ENCODE results near the gene GRIN2C.
"Not testable (repeated sequence)": the region's sequence is repeated elsewhere in the genome, so short reads cannot be mapped to it uniquely, and the experiment has no call there.

GRIN2C gene

DNA sequence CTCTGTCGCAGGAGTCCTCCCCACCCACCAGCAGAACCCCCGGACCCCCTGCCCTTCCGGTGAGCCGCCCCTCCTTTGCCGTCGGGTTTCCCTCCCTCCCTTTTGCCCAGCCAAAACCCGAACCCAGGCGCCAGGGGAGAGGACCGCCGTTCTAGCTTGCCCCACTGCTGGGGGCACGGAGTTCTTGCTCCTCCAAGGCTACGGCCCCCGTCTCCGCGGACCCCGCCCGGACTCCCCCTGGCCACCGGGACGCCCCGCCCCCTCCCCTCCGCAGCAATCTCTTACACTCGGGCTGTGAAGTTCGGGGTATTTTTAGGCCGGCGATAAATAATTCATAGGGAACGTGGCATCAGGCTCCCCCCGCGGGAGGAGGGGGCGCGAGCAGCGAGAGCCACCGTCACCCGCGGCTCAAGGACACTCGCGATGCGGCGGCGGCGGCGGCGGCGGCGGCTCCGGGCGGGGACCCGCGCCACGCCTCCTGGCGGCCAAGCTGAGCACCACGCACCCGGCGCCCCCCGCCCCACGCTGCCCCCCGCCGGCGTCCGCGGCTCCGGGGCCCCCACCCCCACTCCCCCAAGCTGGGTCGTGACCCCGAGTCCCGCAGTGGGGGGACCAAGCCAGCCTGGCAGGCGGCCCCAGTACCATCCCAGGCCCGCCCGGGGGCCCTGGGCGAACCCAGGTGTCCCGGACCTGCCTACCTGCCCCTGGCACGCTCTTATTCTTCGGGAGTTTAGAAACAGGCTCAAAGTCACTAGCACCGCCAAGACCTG lies at the start of gene GRIN2C:
TSS of gene GRIN2C (minus strand) at position 427 of the 770 bp plus-strand sequence. CDS start 4,793 bp downstream, outside the sequence.
- peak in 1 of 2 donors; percentile 19 for DNase-seq (ENCODE audit: low read depth in 1 of 2, low spot score in 1 of 2)

DNA sequence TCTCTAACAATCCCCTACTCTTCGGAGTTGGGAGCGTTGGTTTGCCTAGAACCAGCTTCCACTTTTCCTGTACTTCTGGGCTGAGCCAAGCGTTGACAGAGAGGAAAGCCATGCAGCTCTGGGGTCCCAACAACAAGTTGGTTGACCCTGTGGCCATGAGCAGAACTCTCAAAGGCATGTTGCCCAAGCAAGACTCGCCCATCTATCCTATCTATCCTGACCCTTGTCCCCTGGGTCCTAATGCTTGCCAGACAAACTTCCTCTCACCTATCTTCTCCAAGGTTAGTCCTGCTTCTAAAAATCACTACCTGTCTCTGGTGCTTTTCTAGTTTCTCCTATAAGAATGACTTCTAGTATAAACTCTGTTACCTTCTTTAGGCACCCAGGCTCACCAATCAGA lies 49.4 kb upstream of the GRIN2C start:
- not testable (repeated sequence) for DNase-seq (ENCODE audit: low read depth in 1 of 2, low spot score in 1 of 2)

DNA sequence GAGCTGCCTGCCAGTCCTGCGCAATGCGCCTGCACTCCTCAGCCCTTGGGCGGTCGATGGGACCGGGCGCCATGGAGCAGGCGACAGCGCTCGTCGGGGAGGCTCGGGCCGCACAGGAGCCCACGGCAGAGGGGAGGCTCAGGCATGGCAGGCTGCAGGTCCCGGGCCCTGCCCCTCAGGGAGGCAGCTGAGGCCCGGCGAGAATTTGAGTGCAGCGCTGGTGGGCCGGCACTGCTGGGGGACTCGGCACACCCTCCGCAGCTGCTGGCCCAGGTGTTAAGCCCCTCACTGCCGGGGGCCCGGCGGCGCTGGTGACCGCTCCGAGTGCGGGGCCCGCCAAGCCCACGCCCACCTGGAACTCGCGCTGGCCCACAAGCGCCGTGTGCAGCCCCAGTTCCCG lies 47.3 kb upstream of the GRIN2C start:
- DNase-seq (ENCODE audit: low read depth in 1 of 2, low spot score in 1 of 2): no peak

DNA sequence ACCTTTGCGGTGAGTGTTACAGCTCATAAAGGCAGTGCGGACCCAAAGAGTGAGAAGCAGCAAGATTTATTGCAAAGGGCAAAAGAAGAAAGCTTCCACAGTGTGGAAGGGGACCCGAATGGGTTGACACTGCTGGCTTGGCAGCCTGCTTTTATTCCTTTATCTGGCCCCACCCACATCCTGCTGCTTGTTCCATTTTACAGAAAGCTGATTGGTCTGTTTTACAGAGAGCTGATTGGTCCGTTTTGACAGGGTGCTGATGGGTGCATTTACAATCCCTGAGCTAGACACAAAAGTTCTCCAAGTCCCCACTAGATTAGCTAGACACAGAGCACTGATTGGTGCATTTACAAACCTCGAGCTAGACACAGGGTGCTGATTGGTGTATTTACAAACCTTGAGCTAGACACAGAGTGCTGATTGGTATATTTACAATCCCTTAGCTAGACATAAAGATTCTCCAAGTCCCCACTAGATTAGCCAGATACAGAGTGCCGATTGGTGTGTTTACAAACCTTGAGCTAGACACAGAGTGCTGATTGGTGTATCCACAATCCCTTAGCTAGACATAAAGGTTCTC lies 46.6 kb upstream of the GRIN2C start:
- DNase-seq (ENCODE audit: low read depth in 1 of 2, low spot score in 1 of 2): not testable (repeated sequence)

DNA sequence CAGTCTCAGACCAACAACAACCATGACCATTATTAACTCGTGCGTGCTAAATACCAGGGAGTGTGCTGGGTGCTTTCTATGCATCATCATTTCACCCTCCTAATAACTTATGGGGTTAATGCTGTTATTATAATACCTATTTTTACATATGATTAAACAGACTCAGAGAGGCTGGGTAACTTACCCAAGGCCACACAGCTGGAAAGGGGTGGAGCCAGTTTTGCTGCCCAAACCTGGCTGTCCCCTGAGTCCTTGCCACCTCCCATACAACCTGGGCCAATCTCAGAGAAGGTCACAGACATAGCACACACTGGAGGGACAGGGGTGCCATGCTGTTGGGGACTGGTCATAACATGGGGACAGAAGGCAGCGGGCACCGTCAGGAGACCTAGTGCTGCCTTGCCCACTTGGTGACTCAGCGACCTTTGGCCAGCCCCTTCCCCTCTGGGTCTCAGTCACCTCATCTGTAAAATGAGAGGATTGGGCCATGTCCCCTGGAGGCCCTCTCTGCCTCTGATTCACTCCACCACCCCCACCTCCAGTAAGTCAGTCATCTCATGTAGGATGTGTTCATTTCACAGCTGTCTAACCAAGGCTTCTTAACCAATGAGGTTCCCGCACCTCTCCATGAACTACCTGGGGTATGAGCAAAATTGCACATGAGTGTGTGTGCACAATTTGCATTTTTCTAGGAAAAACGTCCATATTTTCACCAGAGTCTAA lies 45.2 kb upstream of the GRIN2C start:
- DNase-seq (ENCODE audit: low read depth in 1 of 2, low spot score in 1 of 2): no peak

DNA sequence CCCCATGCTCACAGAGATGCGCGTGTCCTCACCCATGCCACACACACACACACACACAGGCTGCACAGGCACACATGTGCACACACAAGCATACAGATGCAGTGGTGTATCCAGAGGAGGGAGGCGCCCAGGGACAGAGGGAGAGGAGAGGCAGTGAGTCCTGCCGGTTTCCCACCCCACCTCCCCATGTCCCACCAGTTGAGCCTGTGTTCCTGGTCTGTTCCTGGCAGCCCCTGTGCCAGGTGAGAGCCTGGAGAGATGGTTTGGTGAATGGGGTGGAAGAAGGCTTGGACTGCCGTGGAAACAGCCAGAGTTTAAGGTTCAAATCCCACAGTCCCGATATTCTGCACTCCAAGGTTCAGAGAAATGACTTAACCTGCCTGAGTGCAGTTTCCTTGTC lies 44.0 kb upstream of the GRIN2C start:
- no peak for DNase-seq (ENCODE audit: low read depth in 1 of 2, low spot score in 1 of 2)

DNA sequence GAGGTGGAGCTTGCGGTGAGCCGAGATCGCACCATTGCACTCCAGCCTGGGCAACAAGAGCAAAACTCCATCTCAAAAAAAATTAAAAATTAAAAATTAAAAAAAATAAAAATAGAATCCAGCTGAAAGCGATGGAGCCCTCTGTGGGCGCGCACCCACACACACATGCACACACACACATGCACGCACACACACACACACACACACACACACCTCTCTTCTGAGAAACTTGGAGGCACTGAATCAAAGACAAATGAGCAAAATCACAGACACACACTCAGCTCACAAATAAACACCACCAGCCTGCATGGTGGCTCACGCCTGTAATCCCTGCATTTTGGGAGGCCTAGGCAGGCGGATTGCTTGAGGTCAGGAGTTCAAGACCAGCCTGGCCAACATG lies 43.3 kb upstream of the GRIN2C start:
- DNase-seq (ENCODE audit: low read depth in 1 of 2, low spot score in 1 of 2): no peak

DNA sequence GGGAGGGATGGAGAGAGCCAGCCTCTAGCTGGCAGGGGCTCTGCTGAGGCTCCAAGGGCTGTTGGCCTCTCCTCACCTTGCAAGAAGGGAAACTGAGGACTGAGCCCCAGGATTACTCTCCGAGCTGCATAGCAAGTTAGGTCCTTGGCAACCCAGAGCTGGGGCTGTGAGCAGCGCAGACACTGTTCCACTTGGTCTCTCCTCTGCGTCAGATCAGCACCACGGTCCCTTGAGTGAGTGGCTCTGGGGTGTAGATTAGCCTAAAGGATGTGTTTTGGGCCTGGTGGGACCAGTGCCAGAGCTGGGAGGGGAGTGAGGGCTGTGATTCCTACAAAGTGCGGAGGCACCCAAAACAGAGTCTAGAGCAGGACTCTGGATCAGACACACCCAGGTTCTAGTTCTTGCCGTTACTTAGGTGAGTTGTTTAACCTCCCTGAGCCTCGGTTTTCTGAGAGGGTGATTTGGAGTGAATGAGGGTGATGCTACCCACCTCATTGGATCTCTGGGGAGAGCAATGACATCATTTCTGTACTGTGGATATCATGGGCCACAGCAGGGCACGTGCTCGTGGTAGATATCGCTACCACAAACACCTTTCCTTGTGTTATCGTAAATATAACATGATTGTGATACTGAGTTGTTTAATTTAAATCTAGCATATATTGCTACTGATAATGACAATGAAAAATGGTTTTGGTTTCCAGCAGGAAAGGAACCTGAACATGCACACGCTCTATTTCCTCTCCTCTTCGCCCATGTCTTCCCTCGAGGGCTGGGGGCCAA lies 41.9 kb upstream of the GRIN2C start:
- DNase-seq (ENCODE audit: low read depth in 1 of 2, low spot score in 1 of 2): no peak

DNA sequence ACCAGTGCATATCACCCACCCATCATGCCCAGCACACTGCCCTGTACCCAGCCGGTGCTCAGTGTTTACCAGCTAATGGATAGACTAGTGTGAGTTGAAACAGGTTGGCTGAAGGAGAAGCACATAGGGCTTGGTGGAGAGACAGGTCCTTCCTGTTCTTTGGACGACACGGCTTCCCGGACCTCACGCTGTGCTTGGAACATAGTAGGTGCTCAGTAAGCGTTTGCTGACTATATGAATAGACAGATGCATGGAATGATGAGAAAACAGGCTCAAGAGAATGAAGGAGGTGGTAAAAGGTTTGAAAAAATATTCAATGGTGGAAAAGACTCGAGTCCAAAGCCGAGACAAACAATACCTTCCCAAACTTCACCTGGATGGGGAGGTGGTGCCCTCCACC lies 40.5 kb upstream of the GRIN2C start:
- no peak for DNase-seq (ENCODE audit: low read depth in 1 of 2, low spot score in 1 of 2)

DNA sequence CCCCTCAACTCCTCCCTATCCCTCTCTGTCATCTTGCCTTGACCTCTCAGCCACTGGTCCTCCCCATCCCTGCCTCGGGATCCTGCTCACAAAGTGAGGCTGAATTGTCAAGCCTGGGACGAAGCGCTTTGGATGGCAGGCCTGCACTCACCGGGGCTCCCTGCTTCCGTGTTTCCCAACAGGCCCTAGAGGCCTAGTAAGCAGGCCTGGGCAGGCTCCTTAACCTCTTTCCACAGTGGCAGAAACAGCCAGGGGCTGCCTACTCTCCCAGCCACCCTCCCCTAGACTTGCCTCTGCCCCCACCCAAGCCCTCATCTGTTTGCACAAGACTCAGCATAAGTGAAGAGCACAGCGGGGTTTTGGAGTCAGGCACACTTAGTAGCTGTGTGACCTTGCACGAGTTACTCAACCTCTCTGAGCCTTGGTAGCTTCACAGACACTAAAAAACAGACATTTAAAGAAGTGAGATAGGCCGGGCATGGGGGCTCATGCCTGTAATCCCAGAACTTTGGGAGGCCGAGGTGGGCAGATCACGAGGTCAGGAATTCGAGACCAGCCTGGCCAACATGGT lies 38.8 kb upstream of the GRIN2C start:
- DNase-seq (ENCODE audit: low read depth in 1 of 2, low spot score in 1 of 2): no peak

DNA sequence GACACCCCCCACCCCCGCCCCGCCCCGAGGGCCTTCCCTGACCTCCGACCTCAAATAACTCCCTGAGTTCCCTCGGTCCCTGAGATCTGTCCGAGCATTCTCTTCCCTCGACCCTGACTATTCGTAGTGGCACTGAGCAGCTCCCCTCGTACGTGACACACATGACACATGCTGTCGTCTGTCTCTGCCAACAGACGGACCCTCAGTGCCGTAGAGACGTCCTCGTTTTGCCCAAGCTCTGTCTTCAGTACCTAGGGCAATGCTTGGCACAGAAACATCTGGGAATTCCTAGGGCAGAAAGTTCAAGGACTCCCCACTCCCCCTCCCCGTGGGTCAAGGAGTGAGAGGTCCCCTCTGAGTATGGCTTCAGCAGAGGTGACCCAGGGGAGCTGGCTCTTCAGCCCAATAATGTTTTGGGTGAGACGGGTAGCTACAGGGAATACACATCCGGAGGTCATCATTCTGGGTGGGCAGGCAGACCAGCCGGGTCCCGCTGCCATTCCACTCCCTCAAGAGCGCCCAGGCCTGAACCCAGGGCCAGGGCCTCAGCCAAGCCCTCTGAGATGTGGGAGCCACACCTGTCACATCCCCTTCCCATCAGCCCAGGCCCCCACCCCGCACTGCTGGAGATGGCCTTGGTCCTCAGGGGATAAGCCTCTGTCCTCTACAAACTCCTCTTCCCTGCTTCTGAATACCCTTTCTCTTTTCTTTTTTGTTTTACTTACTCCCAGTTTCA lies 34.4 kb upstream of the GRIN2C start:
- DNase-seq (ENCODE audit: low read depth in 1 of 2, low spot score in 1 of 2): no peak

DNA sequence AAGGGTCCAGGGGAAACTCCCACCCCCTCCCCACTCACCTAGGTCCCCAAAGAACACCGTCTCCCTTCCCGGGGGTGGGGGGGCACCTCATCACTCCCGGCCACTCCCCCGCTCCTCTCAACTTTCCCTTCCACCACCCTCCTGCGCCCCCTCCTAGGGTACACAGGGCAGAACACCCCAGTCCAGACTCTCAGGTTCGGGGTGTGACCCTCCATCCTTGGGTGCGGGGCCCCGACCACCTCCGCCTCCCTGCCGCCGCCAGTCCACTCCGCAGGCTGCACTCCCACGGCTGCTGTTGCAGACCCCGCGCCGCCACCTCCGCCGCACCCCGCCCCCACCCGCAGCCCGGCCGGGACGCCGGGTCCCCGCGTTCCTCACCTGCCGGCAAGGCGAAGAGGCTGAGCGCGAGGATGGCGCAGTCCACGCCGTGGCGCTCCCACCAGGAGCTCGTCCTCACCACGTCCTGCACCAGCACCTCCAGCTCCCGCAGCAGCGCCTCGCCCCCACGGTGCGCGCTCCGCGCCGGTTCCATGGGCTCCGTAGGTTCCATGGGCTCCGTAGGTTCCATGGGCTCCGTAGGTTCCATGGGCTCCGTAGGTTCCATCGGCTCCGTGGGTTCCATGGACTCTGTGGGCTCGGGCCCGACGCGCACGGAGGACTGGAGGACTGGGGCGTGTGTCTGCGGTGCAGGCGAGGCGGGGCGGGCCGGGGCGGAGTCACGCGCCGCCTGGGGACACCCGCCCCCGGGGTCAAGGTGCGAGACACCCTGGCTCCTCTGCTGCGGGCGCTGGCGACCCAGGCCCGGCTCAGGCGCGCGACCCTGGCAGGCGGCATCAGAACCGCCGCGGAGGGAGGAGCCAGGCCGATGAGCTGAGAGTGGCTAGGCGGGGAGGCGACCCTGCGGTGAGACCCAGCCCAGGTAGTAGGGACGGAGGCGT lies 33.6 kb upstream of the GRIN2C start, which contains the start of gene FADS6:
TSS of gene FADS6 (minus strand) at position 660 of the 938 bp plus-strand sequence. CDS start at position 622, 38 bp downstream.
- no peak for DNase-seq (ENCODE audit: low read depth in 1 of 2, low spot score in 1 of 2)

DNA sequence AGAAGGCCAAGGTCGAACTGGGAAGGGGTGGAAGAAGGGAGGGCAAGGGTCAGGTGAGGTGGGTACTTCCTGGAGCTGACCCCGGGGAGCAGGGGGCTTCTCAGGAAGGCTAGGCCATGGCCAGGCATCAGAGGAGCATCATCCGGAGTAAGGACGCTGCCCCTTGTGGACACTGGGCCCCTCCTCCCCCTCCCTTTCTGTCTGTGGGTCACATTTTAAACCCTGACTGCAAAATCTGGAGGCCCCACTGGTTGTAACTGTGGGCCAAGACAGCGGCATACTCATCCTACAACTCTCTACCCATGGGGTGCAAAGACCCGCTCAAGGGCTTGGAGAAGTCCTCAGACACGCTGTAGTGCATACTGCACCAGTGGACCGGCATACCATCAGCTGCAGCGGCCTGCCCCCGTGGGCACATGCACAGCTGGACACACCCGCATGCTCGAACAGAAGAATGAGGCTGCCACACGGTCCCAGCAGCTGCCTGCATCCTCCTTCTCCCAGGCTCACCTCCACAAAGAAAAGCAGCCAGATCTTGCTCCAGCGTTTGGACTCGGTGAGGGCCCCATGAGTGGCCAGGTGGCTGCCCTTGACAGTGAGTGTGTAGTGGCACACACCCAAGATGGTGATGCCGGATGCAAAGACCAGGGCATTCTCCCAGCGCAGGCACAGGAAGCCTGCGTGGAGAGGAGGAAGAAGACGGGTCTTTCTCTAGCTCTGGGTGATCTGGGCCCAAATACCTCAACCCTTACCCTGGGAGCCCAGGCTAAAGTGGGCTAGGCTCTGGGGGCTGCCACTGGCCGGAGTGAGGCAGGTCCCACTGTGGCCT lies 32.5 kb upstream of the GRIN2C start:
- DNase-seq (ENCODE audit: low read depth in 1 of 2, low spot score in 1 of 2): no peak

DNA sequence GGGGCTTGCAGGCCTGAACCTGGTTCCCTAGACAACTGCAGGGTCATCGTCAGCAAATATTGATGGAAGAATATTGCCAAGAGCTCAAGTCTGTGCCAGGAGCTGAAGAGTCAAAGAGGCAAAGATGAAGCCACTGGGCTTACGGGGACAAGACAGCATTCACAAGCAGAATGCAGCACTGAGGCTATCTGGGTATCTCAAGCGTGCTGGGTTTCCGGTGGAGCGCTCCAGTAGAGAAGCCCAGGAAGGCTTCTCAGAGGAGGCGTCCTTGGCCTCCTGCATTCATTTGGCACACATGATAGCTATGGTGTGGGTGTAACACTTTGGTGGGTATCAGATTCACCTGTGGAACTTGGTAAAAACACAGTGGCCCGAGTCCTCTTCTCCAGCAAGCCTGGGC lies 30.9 kb upstream of the GRIN2C start:
- DNase-seq (ENCODE audit: low read depth in 1 of 2, low spot score in 1 of 2): no peak

DNA sequence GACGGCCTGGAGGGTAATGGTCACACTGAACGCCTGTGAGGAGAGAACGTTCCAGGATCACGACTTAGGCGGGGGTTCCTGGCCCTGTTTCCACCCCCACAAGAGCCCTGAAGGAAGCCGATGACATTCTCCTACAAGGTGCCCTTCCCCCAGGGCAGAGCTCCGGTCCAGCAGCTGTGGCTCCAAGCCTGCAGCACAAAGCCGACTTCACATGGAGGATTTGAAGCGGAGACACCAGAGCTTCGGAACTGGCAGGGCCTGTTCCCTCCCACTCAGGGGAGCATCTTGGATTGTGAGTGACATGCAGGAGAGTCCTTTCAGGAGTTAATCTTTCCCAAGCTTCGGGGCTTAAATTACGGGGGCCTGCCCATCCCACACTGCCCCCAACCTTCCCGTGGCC lies 28.8 kb upstream of the GRIN2C start:
- no peak for DNase-seq (ENCODE audit: low read depth in 1 of 2, low spot score in 1 of 2)

DNA sequence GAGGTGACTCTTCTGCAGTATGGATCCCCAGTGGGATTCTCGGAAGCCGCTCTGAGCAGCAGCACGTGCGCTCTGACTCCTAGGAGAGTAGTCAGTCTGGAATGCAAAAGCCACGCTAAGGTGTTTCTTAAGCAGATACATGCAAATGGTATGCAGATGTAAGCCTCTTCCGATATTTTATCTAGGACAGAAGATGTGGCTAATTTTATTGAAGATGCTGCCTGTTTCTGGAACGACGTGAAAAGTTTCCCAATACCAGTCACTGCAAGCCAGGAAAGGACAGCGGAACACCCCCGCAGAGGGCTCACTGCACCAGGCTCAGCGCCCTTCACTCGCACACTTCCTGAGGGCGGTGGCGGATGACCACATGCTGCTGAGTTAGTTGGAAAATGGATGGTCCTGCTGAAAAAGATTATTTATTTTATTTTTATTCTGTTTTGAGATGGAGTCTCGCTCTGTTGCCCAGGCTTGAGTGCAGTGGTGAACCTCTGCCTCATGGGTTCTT lies 23.6 kb upstream of the GRIN2C start:
- DNase-seq (ENCODE audit: low read depth in 1 of 2, low spot score in 1 of 2): no peak

DNA sequence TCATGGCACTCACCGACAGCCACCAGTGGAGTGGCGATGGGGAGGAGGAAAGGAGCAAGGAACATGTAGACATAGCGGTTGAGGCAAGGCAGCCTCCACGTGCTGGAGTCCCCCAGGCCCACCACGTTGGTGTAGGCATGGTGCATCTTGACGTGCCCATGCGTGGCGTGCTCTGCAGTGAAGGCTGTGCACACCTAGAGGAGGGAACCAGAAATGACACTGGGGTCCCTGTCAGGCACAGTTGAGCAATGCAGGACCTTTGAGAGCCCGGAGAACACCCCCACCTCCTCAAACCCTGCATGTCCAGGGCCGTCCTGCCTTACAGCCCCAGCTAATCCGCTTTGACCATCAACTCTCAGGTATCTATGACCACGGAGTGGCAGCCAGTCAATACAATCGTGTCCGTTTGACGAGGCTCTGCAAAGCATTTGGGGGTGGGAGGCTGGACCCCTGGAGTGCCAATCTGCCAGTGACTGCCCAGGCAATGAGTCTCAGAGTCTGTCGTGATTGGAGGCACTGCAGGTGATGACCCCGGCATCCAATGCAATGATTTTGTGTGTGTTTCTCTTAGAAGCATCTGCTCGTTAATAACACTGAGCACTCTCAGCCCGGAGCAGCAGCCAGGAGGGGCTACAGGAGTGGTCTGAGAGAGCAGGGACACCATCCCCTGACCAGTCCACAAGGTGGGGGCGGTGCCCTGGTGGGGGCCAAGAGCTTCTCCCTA lies 23.0 kb upstream of the GRIN2C start:
- no peak for DNase-seq (ENCODE audit: low read depth in 1 of 2, low spot score in 1 of 2)
